Adrenal gland (tissue), 12 donors: ENCODE measurements around the gene ELK4. TPM values are rescaled to one million over a fixed set of nuclear protein-coding genes. Genes with fewer than 3 reads are reported as not detected.

Experiments used
- DNase-seq, 7 donors: peaks; one replicate each; pipeline ENCODE4 v3.0.0-alpha.2; 2019 to 2020
- H3K27ac ChIP-seq, 5 donors: fragments of 200-600 bp; sonication (generic) in 4 of 5; 1 replicate in 3 of 5; 2 replicates in 2 of 5; pipeline versions ENCODE4 v1.5.1 to v1.8.0; 2016 to 2020; ENCODE audit warnings: mild to moderate bottlenecking in 1 of 5
- H3K27me3 ChIP-seq: fragments of 200-600 bp; 2 replicates; pipeline ENCODE4 v1.8.0; 2021
- H3K36me3 ChIP-seq, 2 donors: fragments of 200-600 bp; replicated peaks in 1 of 2; 1 replicate in 1 of 2; 2 replicates in 1 of 2; pipeline versions ENCODE4 v1.5.1 to v1.8.0; 2018 to 2022
- H3K4me1 ChIP-seq, 2 donors: fragments of 200-600 bp; replicated peaks in 1 of 2; 1 replicate in 1 of 2; 2 replicates in 1 of 2; pipeline versions ENCODE4 v1.5.1 to v1.8.0; 2018 to 2021
- H3K4me3 ChIP-seq, 4 donors: fragments of 200-600 bp; sonication (generic) in 3 of 4; one replicate each; pipeline ENCODE4 v1.5.1; 2016 to 2018
- H3K9me3 ChIP-seq, 3 donors: fragments of 200-600 bp; sonication (generic) in 1 of 3; replicated peaks in 1 of 3; 1 replicate in 2 of 3; 2 replicates in 1 of 3; pipeline versions ENCODE4 v1.5.1 to v1.8.0; 2016 to 2021
- CTCF ChIP-seq, 6 experiments: fragments of 450-650 bp in 4 of 6; fragments of 200-600 bp in 2 of 6; sonication (generic) in 1 of 6; IDR thresholded peaks; 1 replicate in 5 of 6; 2 replicates in 1 of 6; pipeline versions ENCODE4 v1.5.1 to v1.8.0; 2016 to 2021; ENCODE audit warnings: antibody characterized with exemption in 6 of 6, mild to moderate bottlenecking in 2 of 6, moderate library complexity in 1 of 6
- POLR2A ChIP-seq, 2 donors: fragments of 450-650 bp; IDR thresholded peaks; one replicate each; pipeline ENCODE4 v1.6.1; 2017; ENCODE audit warnings: antibody characterized with exemption in 2 of 2, mild to moderate bottlenecking in 2 of 2, moderate library complexity in 1 of 2
- WGBS, 4 donors: extraction: QIAGEN DNeasy Blood & Tissue Kit in 2 of 4; methylation state at CpG; one replicate each; pipeline versions ENCODE4 v1.1.5 to v1.1.7; 2013 to 2017; 5-methylcytosine and 5-hydroxymethylcytosine counted together
- intact Hi-C, 2 donors: fragments of 100-400 bp; cut with DNase I; formaldehyde crosslinking; loops; one replicate each; pipeline versions ENCODE4 v1.14.1 to v1.15.0; 2022 to 2023
- polyA plus RNA-seq, 3 donors: library from polyadenylated mRNA; stranded (reverse); fragments of 200-250 nt in 2 of 3; fragments of 350-450 nt in 1 of 3; fragmentation: Illumina TruSeq in 1 of 3; extraction: RNeasy Lipid Tissue Mini Kit (QIAGEN cat#74804) in 1 of 3; gene quantifications; one replicate each; pipeline ENCODE4 v1.2.3, GENCODE V29; 2013 to 2014
- total RNA-seq, 9 donors: library from RNA; depleted of rRNA in 4 of 9; stranded (reverse); fragments of >200 nt in 4 of 9; fragments of 120-200 nt in 1 of 9; fragmentation: NEBNext Ultra II Directional in 1 of 9; extraction: Animal tissue kit (Norgen Biotek cat#: 25700) in 1 of 9; gene quantifications; one replicate each; pipeline versions ENCODE4 v1.1.0 to v1.2.4, GENCODE V29; 2013 to 2023
- donor health status: healthy with polysubstance abuse.
- donor health status: Bipolar disorder and iron deficiency.
- donor health status: DM: yes; HTN: yes; CAD: no.
- donor health status: DM: no; HTN: no; CAD: no.
- donor health status: DM: no; HTN: no; CAD: no.
- donor health status: DM: yes; HTN: yes; CAD: no.

ELK4 gene
- total and polyA plus RNA-seq, 12 donors = 3.6 to 40.2 (median 14.0) TPM

- WGBS, 4 donors = 87 to 97% (median 95%) methylated on average over 2 of the region's 2 CpGs
Observed at GRCh38 chr1:205613854-205614412, 17.9 kb downstream of the ELK4 start.

GRCh38 chr1:205612556-205612955 lies 19.3 kb downstream of the ELK4 start:
- Histone ChIP-seq H3K36me3 (peaks cover 0 to 37% of the 10 kb centered on the region in 2 donors), H3K4me3 (no peak overlapping the region), H3K9me3 (no peaks in the 10 kb centered on the region), H3K27ac (no peak overlapping the region), H3K4me1 (peaks cover 0 to 12% of the 10 kb centered on the region in 2 donors), H3K27me3 (no peaks in the 10 kb centered on the region)
- DNase-seq = no peak
- intact Hi-C loops = no loop called here
- TF ChIP-seq CTCF (IDR thresholded peaks at IDR 0.05) (no peak), POLR2A (IDR thresholded peaks at IDR 0.05) (no peak)
- 95 to 100% (median 96%) methylated on average over 1 of the region's 1 CpG for WGBS, 4 donors

More at GRCh38 chr1:205613854-205614412, 17.9 kb downstream of the ELK4 start:
- H3K4me1 ChIP-seq = peaks cover 0 to 12% of the 10 kb centered on the region in 2 donors
- H3K4me3 ChIP-seq = no peak overlapping the region
- intact Hi-C loops = no loop called here
- DNase-seq = no peak
- H3K27me3 ChIP-seq = no peaks in the 10 kb centered on the region
- no peaks in the 10 kb centered on the region for H3K9me3 ChIP-seq
- TF ChIP-seq POLR2A (IDR thresholded peaks at IDR 0.05) = no peak
- TF ChIP-seq CTCF (IDR thresholded peaks at IDR 0.05) = no peak
- H3K27ac ChIP-seq = no peak overlapping the region
- peaks cover 0 to 42% of the 10 kb centered on the region in 2 donors for H3K36me3 ChIP-seq

GRCh38 chr1:205612104-205612503 lies 19.7 kb downstream of the ELK4 start:
- H3K27me3 ChIP-seq = no peaks in the 10 kb centered on the region
- intact Hi-C loops = no loop called here
- H3K4me3 ChIP-seq = no peak overlapping the region
- H3K27ac ChIP-seq = no peak overlapping the region
- H3K9me3 ChIP-seq = no peaks in the 10 kb centered on the region
- H3K4me1 ChIP-seq = peaks cover 0 to 12% of the 10 kb centered on the region in 2 donors
- 94 to 97% (median 96%) methylated on average over 3 of the region's 3 CpGs for WGBS, 4 donors
- peaks cover 0 to 32% of the 10 kb centered on the region in 2 donors for H3K36me3 ChIP-seq
- no peak for DNase-seq
- no peak for TF ChIP-seq CTCF (IDR thresholded peaks at IDR 0.05)
- TF ChIP-seq POLR2A (IDR thresholded peaks at IDR 0.05) = no peak

DNA sequence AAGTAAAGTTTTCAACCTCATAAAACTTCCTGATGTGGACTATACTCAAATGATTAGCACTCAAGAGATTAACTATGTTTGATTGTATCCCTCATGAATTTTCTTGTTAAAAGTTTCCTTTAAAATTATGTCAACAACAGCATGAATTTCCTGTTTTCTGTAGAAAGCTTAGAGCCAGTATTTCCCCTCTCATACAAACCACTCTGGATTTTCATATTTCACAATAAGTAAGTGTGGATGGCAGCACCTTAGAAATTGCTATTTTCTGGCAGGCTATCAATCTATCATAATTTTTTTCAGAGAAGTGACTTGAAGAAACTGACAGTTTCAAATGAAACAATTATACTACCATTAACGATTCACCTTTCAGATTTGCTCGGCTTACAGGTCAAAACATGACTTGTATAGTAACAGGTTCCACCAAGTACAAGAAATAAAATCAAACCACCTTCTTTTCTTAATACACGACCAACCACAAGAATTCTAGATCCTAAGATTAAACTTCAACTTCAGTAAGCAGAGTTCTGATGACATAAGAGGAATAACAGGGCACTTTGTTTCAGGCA lies 20.8 kb downstream of the ELK4 start:
- peaks cover 0 to 27% of the 10 kb centered on the region in 2 donors for H3K36me3 ChIP-seq
- no peaks in the 10 kb centered on the region for H3K9me3 ChIP-seq
- DNase-seq = no peak
- no peak overlapping the region for H3K27ac ChIP-seq
- WGBS, 4 donors = 75 to 86% (median 77%) methylated on average over 3 of the region's 3 CpGs
- intact Hi-C loops = no loop called here
- TF ChIP-seq CTCF (IDR thresholded peaks at IDR 0.05) = no peak
- TF ChIP-seq POLR2A (IDR thresholded peaks at IDR 0.05) = no peak
- H3K4me1 ChIP-seq = peaks cover 0 to 12% of the 10 kb centered on the region in 2 donors
- no peaks in the 10 kb centered on the region for H3K27me3 ChIP-seq
- H3K4me3 ChIP-seq = no peak overlapping the region
